Tongue (tissue), 2 donors: ENCODE results near the gene OR10G7. TPM values are rescaled to one million over a fixed set of nuclear protein-coding genes. Genes with fewer than 3 reads are reported as not detected.
"Not testable (repeated sequence)": the region's sequence is repeated elsewhere in the genome, so short reads cannot be mapped to it uniquely, and the experiment has no call there.

ENCODE experiments used
- DNase-seq: peaks from one replicate; pipeline ENCODE4 v3.0.0-alpha.2; 2015
- total RNA-seq: library from RNA; depleted of rRNA; stranded (reverse); fragments of >200 nt; gene quantifications from one replicate; pipeline ENCODE4 v1.2.3, GENCODE V29; 2014

OR10G7 gene
- total RNA-seq, 1 donor from 2014 or later = not detected

- DNase-seq = no peak
These were observed 1.6 kb downstream of the OR10G7 start for GRCh38 chr11:124039557-124039956.

GRCh38 chr11:124036666-124037065, 4.5 kb downstream of the OR10G7 start:
- DNase-seq = peak; percentile 77

GRCh38 chr11:124026498-124026897, 14.6 kb downstream of the OR10G7 start, which contains the start of gene OR10G8:
Gene OR10G8 (plus strand): TSS chr11:124026798. CDS start chr11:124029623, 2,825 bp downstream.
- no peak for DNase-seq

- not testable (repeated sequence) for DNase-seq
These were observed 25.3 kb downstream of the OR10G7 start for GRCh38 chr11:124015837-124016236.

GRCh38 chr11:124012697-124013096, 28.4 kb downstream of the OR10G7 start, which contains the start of gene OR10G4:
Gene OR10G4 (plus strand): TSS chr11:124012997. CDS start chr11:124015575, 2,578 bp downstream.
- DNase-seq = no peak

- DNase-seq = no peak
These were observed 46.0 kb downstream of the OR10G7 start, which contains the start of gene OR10G6 for GRCh38 chr11:123995119-123995518. Gene OR10G6 (minus strand): TSS chr11:123995161. CDS start chr11:123995161, 0 bp downstream.

Other genes with a start within 250 kb of the OR10G7 start
- gene OR6M1, start 235.0 kb downstream of the OR10G7 start, total RNA-seq = not detected
- not detected for gene TMEM225, start 155.7 kb downstream of the OR10G7 start, total RNA-seq
- 0.21 TPM for gene OR8D4, start 139.2 kb downstream of the OR10G7 start, total RNA-seq
- not detected for gene OR4D5, start 101.7 kb downstream of the OR10G7 start, total RNA-seq
- not detected for gene OR6T1, start 97.5 kb downstream of the OR10G7 start, total RNA-seq
- not detected for gene OR10S1, start 63.5 kb downstream of the OR10G7 start, total RNA-seq
- gene OR10G6, start 46.2 kb downstream of the OR10G7 start, total RNA-seq = not detected
- not detected for gene OR10G4, start 28.3 kb downstream of the OR10G7 start, total RNA-seq
- not detected for gene OR10G9, start 18.3 kb downstream of the OR10G7 start, total RNA-seq
- gene OR10G8, start 14.5 kb downstream of the OR10G7 start, total RNA-seq = not detected
- gene VWA5A, start 74.1 kb upstream of the OR10G7 start, total RNA-seq = 110 TPM
- 0.31 TPM for gene OR10D3, start 142.0 kb upstream of the OR10G7 start, total RNA-seq
- gene OR8G1, start 199.8 kb upstream of the OR10G7 start, total RNA-seq = not detected
- gene OR8G5, start 215.1 kb upstream of the OR10G7 start, total RNA-seq = not detected